Mesendoderm (in vitro differentiated cells): ENCODE measurements around the gene CPNE9.

Experiments
- DNase-seq: peaks from one replicate; pipeline ENCODE4 v3.0.0; 2013
- H2AK5ac ChIP-seq: 2 replicates; pipeline ENCODE4 v1.6.1; 2013; ENCODE audit warnings: low read length, inconsistent platforms
- H2BK120ac ChIP-seq: 2 replicates; pipeline ENCODE4 v1.6.1; 2013; ENCODE audit warnings: low read depth, mild to moderate bottlenecking, low read length, moderate library complexity, mixed read lengths
- H2BK15ac ChIP-seq: replicated peaks from 2 replicates; pipeline ENCODE4 v1.6.1; 2013; ENCODE audit warnings: low read depth, mild to moderate bottlenecking, moderate library complexity
- H2BK5ac ChIP-seq: 2 replicates; pipeline ENCODE4 v1.6.1; 2013; ENCODE audit warnings: low read length, inconsistent platforms
- H3K18ac ChIP-seq: 2 replicates; pipeline ENCODE4 v1.6.1; 2013; ENCODE audit warnings: mild to moderate bottlenecking, low read length, mixed read lengths
- H3K23ac ChIP-seq: one replicate; pipeline ENCODE4 v1.6.1; 2013; ENCODE audit warnings: low read length
- H3K27ac ChIP-seq: 2 replicates; pipeline ENCODE4 v1.5.1; 2013; ENCODE audit warnings: low read depth, mild to moderate bottlenecking, inconsistent platforms, low read length, moderate library complexity
- H3K27me3 ChIP-seq: 2 replicates; pipeline ENCODE4 v1.6.1; 2013; ENCODE audit warnings: low read length, control low read depth, mild to moderate bottlenecking, inconsistent platforms; ENCODE audit not compliant: insufficient read depth, poor library complexity
- H3K36me3 ChIP-seq: 2 replicates; pipeline ENCODE4 v1.6.1; 2013; ENCODE audit warnings: low read length, inconsistent platforms; ENCODE audit not compliant: control insufficient read depth, insufficient read depth
- H3K4ac ChIP-seq: one replicate; pipeline ENCODE4 v1.6.1; 2013; ENCODE audit warnings: low read depth, mild to moderate bottlenecking, low read length, moderate library complexity
- H3K4me1 ChIP-seq: 2 replicates; pipeline ENCODE4 v1.6.1; 2013; ENCODE audit warnings: low read depth, low read length, inconsistent platforms; ENCODE audit not compliant: control insufficient read depth
- H3K4me2 ChIP-seq: 2 replicates; pipeline ENCODE4 v1.6.1; 2013; ENCODE audit warnings: low read length
- H3K4me3 ChIP-seq: 2 replicates; pipeline ENCODE4 v1.5.1; 2013; ENCODE audit warnings: mild to moderate bottlenecking, low read length
- H3K56ac ChIP-seq: one replicate; pipeline ENCODE4 v1.6.1; 2013; ENCODE audit warnings: low read length
- H3K79me1 ChIP-seq: 2 replicates; pipeline ENCODE4 v1.6.1; 2013; ENCODE audit warnings: low read length, inconsistent platforms
- H3K79me2 ChIP-seq: 2 replicates; pipeline ENCODE4 v1.6.1; 2013; ENCODE audit warnings: mild to moderate bottlenecking, low read length; ENCODE audit not compliant: control insufficient read depth, insufficient read depth
- H3K9ac ChIP-seq: 2 replicates; pipeline ENCODE4 v1.6.1; 2013; ENCODE audit warnings: low read length, inconsistent platforms
- H4K5ac ChIP-seq: one replicate; pipeline ENCODE4 v1.6.1; 2013; ENCODE audit warnings: low read length
- H4K8ac ChIP-seq: one replicate; pipeline ENCODE4 v1.6.1; 2013; ENCODE audit warnings: low read depth, mild to moderate bottlenecking, control low read depth, low read length, moderate library complexity
- WGBS: extraction: QIAGEN DNeasy Blood & Tissue Kit; methylation state at CpG from one replicate; pipeline ENCODE4 v1.1.7; 2013; ENCODE audit warnings: low lambda C conversion rate, missing lambda C conversion rate; ENCODE audit not compliant: insufficient coverage; ENCODE audit errors: extremely low coverage; 5-methylcytosine and 5-hydroxymethylcytosine counted together

The CPNE9 gene

DNA sequence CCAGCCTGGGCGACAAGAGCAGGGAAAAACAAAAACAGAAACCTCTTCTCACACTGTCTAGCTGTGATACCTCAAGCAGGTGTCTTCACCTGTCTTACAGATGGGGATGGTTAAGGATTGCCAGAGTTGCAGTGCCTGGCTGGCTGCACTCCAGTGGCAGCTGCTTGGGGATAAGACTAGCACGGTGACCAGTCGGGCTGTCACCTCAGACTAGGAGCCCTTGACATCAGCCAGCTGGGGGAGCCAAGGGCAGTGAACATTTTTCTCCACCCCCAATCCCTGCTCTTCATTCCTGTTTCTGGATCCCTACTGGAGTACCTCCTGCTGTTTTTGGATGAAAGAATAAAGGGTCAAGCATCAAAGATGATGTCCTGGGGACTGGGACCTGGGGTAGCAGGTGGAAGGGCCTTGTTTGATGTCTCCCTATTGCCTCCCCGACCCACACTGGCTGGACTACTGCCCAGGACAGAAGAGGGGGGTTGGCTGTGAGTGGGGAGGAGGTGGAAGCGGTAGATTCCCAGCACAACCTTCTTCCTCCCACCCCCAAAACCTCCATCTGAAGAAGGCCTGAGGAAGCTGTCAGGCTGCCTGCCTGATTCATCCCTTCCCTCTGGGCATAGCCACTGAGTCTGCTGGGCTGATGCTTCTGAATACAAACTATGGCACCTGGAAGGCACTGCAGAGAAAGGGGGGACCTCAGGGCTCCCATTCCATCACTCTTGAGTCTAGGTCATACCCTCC lies 7.0 kb upstream of the CPNE9 start:
- Histone ChIP-seq H3K23ac (no peak overlapping the region), H3K27me3 (no peaks in the 10 kb centered on the region), H2BK5ac (no peak overlapping the region), H3K18ac (no peak overlapping the region), H3K4me3 (no peak overlapping the region), H3K4me2 (no peak overlapping the region), H2BK15ac (no peak overlapping the region), H3K27ac (no peak overlapping the region), H3K56ac (no peak overlapping the region), H3K79me2 (no peaks in the 10 kb centered on the region), H4K5ac (no peak overlapping the region), H3K4ac (no peak overlapping the region), H3K79me1 (no peaks in the 10 kb centered on the region), H3K9ac (no peak overlapping the region), H2BK120ac (no peak overlapping the region), H2AK5ac (no peak overlapping the region), H3K4me1 (no peaks in the 10 kb centered on the region), H4K8ac (no peak overlapping the region), H3K36me3 (no peaks in the 10 kb centered on the region)
- no CpG with 5 or more reads among the region's 5 CpGs for WGBS
- no peak for DNase-seq

DNA sequence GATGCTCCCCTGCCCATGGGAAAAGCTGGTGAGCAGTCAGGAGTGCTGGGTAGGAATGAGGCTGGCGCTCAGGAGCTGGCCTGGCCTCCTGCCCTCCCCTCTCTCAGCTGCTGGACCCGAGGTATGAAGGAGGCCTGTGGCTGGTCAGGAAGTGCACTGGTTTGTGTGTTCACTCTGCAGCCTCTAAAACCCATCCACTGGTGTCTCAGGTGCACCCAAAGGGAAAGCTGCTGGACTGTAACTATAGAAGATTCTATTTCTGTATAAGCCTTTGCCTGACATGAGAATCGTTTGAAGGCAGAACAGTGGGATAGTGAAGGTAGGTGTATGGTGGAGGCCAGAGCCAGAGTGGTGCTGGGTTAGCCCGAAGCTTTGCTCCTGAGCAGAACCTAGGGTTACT lies 5.7 kb upstream of the CPNE9 start:
- Histone ChIP-seq H2BK15ac (no peak overlapping the region), H3K56ac (no peak overlapping the region), H3K18ac (no peak overlapping the region), H3K27ac (no peak overlapping the region), H3K4ac (no peak overlapping the region), H3K4me2 (no peak overlapping the region), H3K4me3 (no peak overlapping the region), H3K79me2 (no peaks in the 10 kb centered on the region), H2BK5ac (no peak overlapping the region), H3K4me1 (no peaks in the 10 kb centered on the region), H3K79me1 (no peaks in the 10 kb centered on the region), H3K9ac (no peak overlapping the region), H3K23ac (no peak overlapping the region), H3K36me3 (no peaks in the 10 kb centered on the region), H3K27me3 (no peaks in the 10 kb centered on the region), H4K5ac (no peak overlapping the region), H4K8ac (no peak overlapping the region), H2AK5ac (no peak overlapping the region), H2BK120ac (no peak overlapping the region)
- no peak for DNase-seq
- WGBS = no CpG with 5 or more reads among the region's 4 CpGs

DNA sequence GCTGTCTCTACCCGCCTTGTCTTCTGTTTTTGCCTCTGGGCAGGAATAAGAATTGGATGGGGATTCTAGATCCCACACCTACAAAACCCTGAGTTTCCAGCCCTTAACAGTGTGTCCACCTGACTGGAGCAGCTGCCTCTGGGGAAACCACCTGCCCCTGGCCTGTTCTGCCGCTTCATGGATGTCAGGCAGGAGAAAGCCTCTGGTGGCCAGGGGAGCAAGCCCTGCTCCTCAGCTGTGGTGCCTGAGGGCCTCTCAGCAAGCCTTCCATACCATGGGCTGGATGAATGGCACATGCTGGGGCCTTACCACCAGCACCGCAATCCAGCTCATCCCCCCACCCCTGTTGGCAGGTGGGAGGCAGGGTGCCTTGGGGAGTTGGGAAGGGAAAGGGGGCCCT lies 5.3 kb upstream of the CPNE9 start:
- Histone ChIP-seq H4K8ac (no peak overlapping the region), H3K4ac (no peak overlapping the region), H3K56ac (no peak overlapping the region), H3K18ac (no peak overlapping the region), H2BK120ac (no peak overlapping the region), H2AK5ac (no peak overlapping the region), H3K23ac (no peak overlapping the region), H3K4me1 (no peaks in the 10 kb centered on the region), H2BK5ac (no peak overlapping the region), H2BK15ac (no peak overlapping the region), H3K79me1 (no peaks in the 10 kb centered on the region), H3K9ac (no peak overlapping the region), H3K4me2 (no peak overlapping the region), H3K27ac (no peak overlapping the region), H3K27me3 (no peaks in the 10 kb centered on the region), H3K36me3 (no peaks in the 10 kb centered on the region), H3K79me2 (no peaks in the 10 kb centered on the region), H4K5ac (no peak overlapping the region), H3K4me3 (no peak overlapping the region)
- WGBS = no CpG with 5 or more reads among the region's 3 CpGs
- DNase-seq = no peak

DNA sequence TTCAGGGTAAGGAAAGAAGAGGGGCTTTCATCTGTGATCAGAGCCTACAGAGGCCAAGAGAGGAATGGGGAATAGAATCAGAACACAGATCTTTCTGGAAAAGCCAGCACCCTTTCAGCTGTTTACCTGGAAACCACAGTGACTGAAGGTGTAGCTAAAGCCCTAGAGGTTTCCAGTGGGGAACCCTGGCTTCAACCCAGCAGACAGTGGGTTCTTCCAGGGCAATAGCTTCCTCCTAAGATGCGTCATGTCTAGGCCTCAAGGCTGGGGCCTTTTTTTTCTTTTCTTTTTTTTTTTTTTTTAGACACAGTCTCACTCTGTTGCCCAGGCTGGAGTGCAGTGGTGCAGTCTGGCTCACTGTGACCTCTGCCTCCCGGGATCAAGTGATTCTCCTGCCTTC lies 3.1 kb upstream of the CPNE9 start:
- no peaks in the 10 kb centered on the region for H3K36me3 ChIP-seq
- H3K4me1 ChIP-seq = no peaks in the 10 kb centered on the region
- no peak overlapping the region for H3K56ac ChIP-seq
- peaks cover 2% of the 10 kb centered on the region for H3K27me3 ChIP-seq
- no peak overlapping the region for H3K9ac ChIP-seq
- no peak overlapping the region for H2AK5ac ChIP-seq
- H4K8ac ChIP-seq = no peak overlapping the region
- no peak overlapping the region for H3K27ac ChIP-seq
- no peak for DNase-seq
- no peak overlapping the region for H3K23ac ChIP-seq
- no peak overlapping the region for H3K4me2 ChIP-seq
- no peak overlapping the region for H2BK120ac ChIP-seq
- H4K5ac ChIP-seq = no peak overlapping the region
- no peaks in the 10 kb centered on the region for H3K79me2 ChIP-seq
- H3K4me3 ChIP-seq = no peak overlapping the region
- H3K4ac ChIP-seq = no peak overlapping the region
- H2BK15ac ChIP-seq = no peak overlapping the region
- WGBS = no CpG with 5 or more reads among the region's 2 CpGs
- H3K79me1 ChIP-seq = no peaks in the 10 kb centered on the region
- no peak overlapping the region for H3K18ac ChIP-seq
- no peak overlapping the region for H2BK5ac ChIP-seq

DNA sequence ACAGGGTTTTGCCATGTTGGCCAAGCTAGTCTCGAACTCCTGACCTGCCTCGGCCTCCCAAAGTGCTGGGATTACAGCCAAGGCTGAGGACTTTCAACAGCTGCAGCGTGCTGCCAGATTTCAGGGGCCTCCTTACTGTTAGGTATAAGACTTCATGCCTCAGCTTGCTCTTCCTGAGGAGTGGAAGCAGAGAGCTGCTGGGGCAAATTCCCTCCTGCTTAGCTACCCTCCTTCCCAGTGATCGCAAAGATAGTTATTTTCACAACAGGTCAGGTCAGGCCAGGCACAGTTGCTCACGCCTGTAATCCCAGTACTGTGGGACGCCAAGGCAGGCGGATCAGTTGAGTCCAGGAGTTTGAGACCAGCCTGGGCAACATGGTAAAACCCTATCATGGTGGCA lies 2.6 kb upstream of the CPNE9 start:
- H3K23ac ChIP-seq = no peak overlapping the region
- peaks cover 2% of the 10 kb centered on the region for H3K27me3 ChIP-seq
- no peak overlapping the region for H3K18ac ChIP-seq
- no peaks in the 10 kb centered on the region for H3K79me2 ChIP-seq
- no peak overlapping the region for H2BK5ac ChIP-seq
- H3K36me3 ChIP-seq = no peaks in the 10 kb centered on the region
- no peak overlapping the region for H4K8ac ChIP-seq
- H4K5ac ChIP-seq = no peak overlapping the region
- WGBS = no CpG with 5 or more reads among the region's 7 CpGs
- no peak overlapping the region for H3K56ac ChIP-seq
- no peaks in the 10 kb centered on the region for H3K4me1 ChIP-seq
- no peaks in the 10 kb centered on the region for H3K79me1 ChIP-seq
- no peak overlapping the region for H3K4ac ChIP-seq
- no peak for DNase-seq
- H2AK5ac ChIP-seq = no peak overlapping the region
- no peak overlapping the region for H2BK15ac ChIP-seq
- H3K4me2 ChIP-seq = no peak overlapping the region
- no peak overlapping the region for H2BK120ac ChIP-seq
- no peak overlapping the region for H3K9ac ChIP-seq
- H3K27ac ChIP-seq = no peak overlapping the region
- no peak overlapping the region for H3K4me3 ChIP-seq

DNA sequence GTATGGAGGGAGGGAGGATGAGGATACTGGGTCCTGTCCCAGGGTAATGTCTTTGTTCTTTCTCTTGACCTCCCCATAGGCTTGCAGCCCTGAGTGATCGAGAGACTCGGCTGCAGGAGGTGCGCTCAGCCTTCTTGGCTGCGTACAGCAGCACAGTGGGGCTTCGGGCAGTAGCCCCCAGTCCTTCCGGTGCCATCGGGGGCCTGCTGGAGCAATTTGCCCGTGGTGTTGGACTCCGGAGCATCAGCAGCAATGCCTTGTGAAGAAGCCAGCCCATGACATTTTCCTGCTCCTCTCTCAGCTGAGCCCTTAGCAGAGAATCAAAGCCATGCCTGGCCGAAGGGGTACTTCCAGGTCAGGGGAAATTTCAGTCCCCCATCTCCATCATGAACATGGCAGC lies 1.9 kb upstream of the CPNE9 start:
- H3K79me1 ChIP-seq = no peaks in the 10 kb centered on the region
- whole genome bisulfite sequencing = no CpG with 5 or more reads among the region's 10 CpGs

More for the DNA sequence above, 1.9 kb upstream of the CPNE9 start:
- no peak overlapping the region for H2BK120ac ChIP-seq
- no peaks in the 10 kb centered on the region for H3K36me3 ChIP-seq
- H3K79me2 ChIP-seq = no peaks in the 10 kb centered on the region
- no peak overlapping the region for H4K8ac ChIP-seq
- no peak overlapping the region for H2BK5ac ChIP-seq
- DNase-seq = no peak
- no peak overlapping the region for H3K4me2 ChIP-seq
- H3K4ac ChIP-seq = no peak overlapping the region
- H3K56ac ChIP-seq = no peak overlapping the region
- H2AK5ac ChIP-seq = no peak overlapping the region
- H4K5ac ChIP-seq = no peak overlapping the region
- H3K4me3 ChIP-seq = no peak overlapping the region
- H3K27me3 ChIP-seq = peaks cover 2% of the 10 kb centered on the region
- H3K4me1 ChIP-seq = no peaks in the 10 kb centered on the region
- H2BK15ac ChIP-seq = no peak overlapping the region
- no peak overlapping the region for H3K18ac ChIP-seq
- H3K9ac ChIP-seq = no peak overlapping the region
- H3K27ac ChIP-seq = no peak overlapping the region
- H3K23ac ChIP-seq = no peak overlapping the region
